CD4-positive, alpha-beta T cell treated with Interferon alpha-2 for 1 hour (primary cell): Measurements from ENCODE around the gene EPHA4.

ENCODE experiments used
- DNase-seq, 2 donors: peaks; one replicate each; pipeline ENCODE4 v3.0.0-alpha.2; 2020 to 2022

EPHA4 gene

DNA sequence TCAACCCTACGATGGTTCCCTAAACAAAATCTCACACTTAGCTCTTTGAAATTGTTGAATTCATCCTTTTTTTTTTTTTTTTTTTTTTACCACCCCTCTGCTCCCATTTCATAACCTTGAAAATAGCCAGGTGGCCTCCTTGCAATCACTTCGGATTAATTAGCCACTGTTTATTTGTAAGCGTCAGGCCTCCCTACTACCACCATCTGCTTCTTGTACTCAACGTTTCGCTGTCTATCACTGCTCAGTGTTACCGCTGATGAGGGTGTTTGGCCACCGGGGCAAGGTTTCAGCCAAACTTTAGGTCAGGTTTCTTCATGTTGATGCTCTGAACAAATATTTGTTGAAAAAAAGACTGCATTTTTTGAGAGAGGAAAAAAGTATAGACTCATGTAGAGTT is 183.2 kb downstream of the EPHA4 start:
- no peak for DNase-seq

GRCh38 chr2:221385716-221386115 is 186.4 kb downstream of the EPHA4 start:
- no peak for DNase-seq

DNA sequence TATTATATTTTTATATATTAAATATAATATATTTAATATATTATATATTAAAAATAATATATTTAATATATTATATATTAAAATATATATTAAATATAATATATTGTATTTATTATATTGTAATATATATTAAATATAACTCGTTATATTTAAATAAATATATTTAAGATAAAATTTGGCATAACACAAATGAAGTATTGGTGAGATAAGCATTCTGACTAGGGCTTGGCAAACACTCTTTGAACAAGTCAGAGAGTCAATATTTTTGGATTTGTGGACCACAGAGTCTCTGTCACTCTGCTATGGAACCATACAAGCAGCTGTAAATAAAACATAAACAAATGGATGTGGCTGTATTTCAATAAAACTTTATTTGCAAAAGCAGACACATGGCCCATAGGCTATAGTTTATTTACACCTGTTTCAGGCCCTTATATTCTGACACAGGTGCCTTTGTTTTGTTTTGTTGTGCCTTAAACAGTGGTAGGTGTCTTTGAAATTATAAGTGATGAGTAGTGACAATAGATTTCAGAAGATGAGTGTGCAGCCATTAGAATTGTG is 190.1 kb downstream of the EPHA4 start:
- no peak for DNase-seq

- no peak for DNase-seq
Observed at GRCh38 chr2:221380686-221381085, 191.4 kb downstream of the EPHA4 start.

- no peak for DNase-seq
Observed at GRCh38 chr2:221380062-221380461, 192.0 kb downstream of the EPHA4 start.

DNA sequence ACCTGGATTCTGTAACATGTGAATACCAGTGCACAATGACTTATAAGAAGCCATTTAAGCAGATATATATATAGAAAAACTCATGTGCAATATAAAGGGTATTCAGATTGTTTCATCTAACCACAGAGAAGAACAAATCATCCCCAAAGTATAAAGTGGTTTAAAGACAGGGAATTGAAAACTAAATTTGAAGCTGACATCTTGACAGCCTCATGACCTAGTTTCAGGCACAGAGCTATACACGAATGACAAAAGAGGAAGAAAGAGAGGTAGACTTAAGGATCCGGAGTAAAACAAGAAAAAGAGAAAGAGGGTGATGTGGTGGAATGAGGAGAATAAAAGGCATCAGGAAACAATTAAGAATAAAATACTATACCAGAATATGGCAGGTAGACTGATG is 194.5 kb downstream of the EPHA4 start:
- no peak for DNase-seq

DNA sequence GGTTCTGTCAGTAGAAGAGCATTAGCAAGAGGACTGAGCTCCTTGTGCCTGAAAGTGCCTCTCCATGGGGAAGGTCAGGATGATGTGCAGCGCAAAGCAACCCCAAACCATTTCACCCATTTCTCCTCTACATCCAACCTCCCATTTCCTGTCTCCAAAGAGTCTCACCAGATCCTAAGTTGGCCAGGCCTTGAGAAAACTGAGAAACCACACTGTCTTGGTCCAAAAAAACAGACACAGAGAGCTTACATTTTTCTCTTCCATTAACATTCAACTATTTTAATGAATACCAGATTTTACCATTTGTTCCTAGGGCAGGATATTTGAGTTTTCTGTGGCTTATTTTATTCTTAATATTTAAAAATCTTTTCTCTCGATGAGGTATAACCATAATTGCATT is 195.0 kb downstream of the EPHA4 start:
- DNase-seq: no peak

DNA sequence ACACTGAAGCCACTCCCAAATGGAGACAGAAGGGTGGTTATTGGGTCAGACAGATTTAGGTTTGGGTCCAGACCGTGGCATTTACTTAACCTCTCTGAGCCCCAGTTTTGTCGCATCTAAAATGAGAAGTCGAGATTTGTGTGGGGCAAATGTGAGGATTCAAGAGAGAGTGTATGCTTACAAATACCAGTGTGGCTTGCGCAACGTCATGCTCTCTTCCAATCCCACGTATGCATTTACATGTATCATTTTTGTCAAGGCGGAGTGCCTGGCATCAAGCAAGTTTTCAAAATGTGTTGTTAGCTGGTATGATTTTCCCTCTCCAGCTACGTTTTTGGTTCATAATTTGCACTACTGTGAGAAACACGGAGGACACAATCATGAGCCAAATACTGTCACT is 197.9 kb downstream of the EPHA4 start:
- DNase-seq: no peak

DNA sequence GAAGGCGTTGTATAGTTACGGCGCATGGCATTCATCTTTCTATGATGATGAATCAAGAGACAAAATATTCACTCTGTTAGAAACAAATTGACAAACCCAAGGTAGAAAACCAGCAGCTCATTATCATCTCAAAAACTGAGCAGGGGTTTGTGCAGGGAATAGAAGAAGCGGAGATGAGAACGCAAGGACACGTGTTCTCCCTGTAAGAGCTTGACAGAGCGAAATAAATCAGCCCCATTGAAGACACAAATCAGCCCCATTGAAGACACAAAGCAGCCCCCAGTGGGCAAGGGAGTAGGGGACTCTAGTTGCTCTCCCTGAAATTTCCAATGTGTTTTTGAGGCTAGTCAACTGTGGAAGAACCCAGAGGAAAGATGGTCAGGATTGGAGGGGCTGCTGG is 199.2 kb downstream of the EPHA4 start:
- no peak for DNase-seq

- DNase-seq: no peak
Observed at GRCh38 chr2:221372159-221372884, 199.8 kb downstream of the EPHA4 start.

GRCh38 chr2:221371347-221371746 is 200.8 kb downstream of the EPHA4 start:
- DNase-seq: no peak

DNA sequence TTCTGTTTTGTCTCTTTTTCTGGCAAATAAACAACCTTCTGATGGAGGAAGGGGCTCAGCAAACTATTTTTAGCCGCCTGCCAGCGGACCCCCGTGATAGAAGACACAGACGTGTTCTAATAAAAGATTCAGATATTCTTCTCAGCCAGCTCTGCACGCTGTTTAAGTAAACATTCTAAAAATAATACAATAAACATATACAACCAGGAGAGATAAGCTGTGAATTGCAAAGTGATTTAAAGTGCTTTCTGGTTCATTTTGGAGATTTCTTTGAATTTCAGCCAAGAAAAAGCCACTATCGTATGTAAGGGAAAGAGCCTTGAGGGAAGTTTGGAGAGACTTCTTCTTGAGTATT is 201.3 kb downstream of the EPHA4 start:
- no peak for DNase-seq

DNA sequence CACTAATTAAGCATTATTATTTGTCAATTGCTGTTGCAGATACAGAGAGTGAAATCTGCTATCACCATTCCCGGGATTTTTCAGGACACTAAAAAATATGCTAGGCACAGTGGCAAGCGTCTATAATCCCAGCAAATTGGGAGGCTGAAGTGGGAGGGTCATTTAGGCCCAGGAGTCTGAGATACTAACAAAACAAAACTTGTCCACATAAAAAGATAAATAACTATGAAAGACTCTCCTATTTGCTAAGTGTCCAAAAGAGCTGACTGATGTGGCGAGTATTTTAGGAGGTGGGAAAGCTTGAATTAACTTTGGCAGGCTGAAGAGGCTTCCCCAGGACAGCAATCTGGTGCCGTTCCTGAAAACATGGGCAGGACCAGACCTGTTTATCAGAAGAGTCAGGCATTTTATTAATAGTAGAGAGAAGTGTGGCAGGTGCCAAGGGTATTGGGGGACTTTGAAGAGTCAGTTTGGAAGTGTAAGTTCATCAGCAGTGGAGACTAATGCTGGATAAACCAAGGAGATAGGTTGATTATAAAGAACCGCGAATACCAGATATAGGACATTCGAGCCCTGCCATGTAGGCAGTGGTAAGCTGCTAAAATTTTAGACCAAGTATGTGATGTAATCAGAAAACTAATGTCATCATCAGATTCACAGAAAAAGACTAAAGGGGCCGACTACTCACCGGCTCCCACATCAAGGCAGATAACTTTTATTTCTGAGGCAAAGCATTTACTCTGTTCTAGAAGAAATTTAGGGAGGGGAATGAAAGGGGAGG is 201.8 kb downstream of the EPHA4 start:
- no peak for DNase-seq
